ENCODE measurements around the gene TRMT44.

GRCh38 chr4:8497762-8498161, 57.2 kb downstream of the TRMT44 start:
- no peak for TF ChIP-seq POLR2A (IDR thresholded peaks at IDR 0.05)
- no peak for TF ChIP-seq CTCF (IDR thresholded peaks at IDR 0.05)
- TF ChIP-seq POLR2AphosphoS5 (IDR thresholded peaks at IDR 0.05), result no peak

All from suprapubic skin (tissue), 4 donors.